GM12865 (cell line): ENCODE data around the gene CBX4.

Source experiments
- DNase-seq: peaks from one replicate; pipeline ENCODE4 v3.0.0; 2010; ENCODE audit warnings: low read depth
- H3K4me3 ChIP-seq: 2 replicates; pipeline ENCODE4 v1.5.1; 2011; ENCODE audit warnings: mild to moderate bottlenecking, low read depth, low read length, control low read depth
- CTCF ChIP-seq: IDR thresholded peaks from 2 replicates; pipeline ENCODE4 v1.5.1; 2011; ENCODE audit warnings: low read length, control low read depth, low read depth, inconsistent platforms; ENCODE audit not compliant: insufficient read depth; ENCODE audit errors: missing control alignments

The CBX4 gene

GRCh38 chr17:79810130-79811010 is 28.9 kb downstream of the CBX4 start:
- DNase-seq: peak; percentile 92
- no peak for TF ChIP-seq CTCF
- peak overlapping the region; percentile 44 for H3K4me3 ChIP-seq

- TF ChIP-seq CTCF: no peak
- H3K4me3 ChIP-seq: no peak overlapping the region
- no peak for DNase-seq
These were observed 29.6 kb downstream of the CBX4 start for GRCh38 chr17:79809530-79810129.

- peak; percentile 61 for DNase-seq
- TF ChIP-seq CTCF: peak; percentile 40
These were observed 30.3 kb downstream of the CBX4 start for GRCh38 chr17:79808763-79809529.

GRCh38 chr17:79806863-79807720 is 32.1 kb downstream of the CBX4 start:
- H3K4me3 ChIP-seq: no peak overlapping the region
- no peak for TF ChIP-seq CTCF
- no peak for DNase-seq

More at GRCh38 chr17:79808763-79809529, 30.3 kb downstream of the CBX4 start:
- H3K4me3 ChIP-seq: no peak overlapping the region

GRCh38 chr17:79806446-79806760 is 32.8 kb downstream of the CBX4 start:
- no peak overlapping the region for H3K4me3 ChIP-seq
- no peak for DNase-seq

More at GRCh38 chr17:79806446-79806760, 32.8 kb downstream of the CBX4 start:
- TF ChIP-seq CTCF: no peak
